ENCODE data around the gene BCKDHB.
A peak's percentile ranks its signal among the peaks of the same experiment; 100 is the strongest.

Gene BCKDHB

GRCh38 chr6:80197474-80197873, 91.0 kb downstream of the BCKDHB start:
- TF ChIP-seq CTCF (conservative IDR thresholded peaks at IDR 0.05; ENCODE audit: control insufficient read depth, insufficient read depth, low read depth, low read length) = no peak
- H3K4me3 ChIP-seq (ENCODE audit: control insufficient read depth, low read depth, low read length) = no peak overlapping the region
- peak; percentile 36 for DNase-seq (ENCODE audit: low read depth)

GRCh38 chr6:80197986-80198385, 91.5 kb downstream of the BCKDHB start:
- no peak for TF ChIP-seq CTCF (conservative IDR thresholded peaks at IDR 0.05; ENCODE audit: control insufficient read depth, insufficient read depth, low read depth, low read length)
- H3K4me3 ChIP-seq (ENCODE audit: control insufficient read depth, low read depth, low read length) = no peak overlapping the region
- no peak for DNase-seq (ENCODE audit: low read depth)

GRCh38 chr6:80203283-80203682, 96.8 kb downstream of the BCKDHB start:
- no peak overlapping the region for H3K4me3 ChIP-seq (ENCODE audit: control insufficient read depth, low read depth, low read length)
- TF ChIP-seq CTCF (conservative IDR thresholded peaks at IDR 0.05; ENCODE audit: control insufficient read depth, insufficient read depth, low read depth, low read length) = no peak
- no peak for DNase-seq (ENCODE audit: low read depth)

- DNase-seq (ENCODE audit: low read depth) = no peak
- H3K4me3 ChIP-seq (ENCODE audit: control insufficient read depth, low read depth, low read length) = no peak overlapping the region
- no peak for TF ChIP-seq CTCF (conservative IDR thresholded peaks at IDR 0.05; ENCODE audit: control insufficient read depth, insufficient read depth, low read depth, low read length)
Measured at GRCh38 chr6:80205404-80205803, 98.9 kb downstream of the BCKDHB start.

GRCh38 chr6:80206758-80207157, 100.3 kb downstream of the BCKDHB start:
- no peak for TF ChIP-seq CTCF (conservative IDR thresholded peaks at IDR 0.05; ENCODE audit: control insufficient read depth, insufficient read depth, low read depth, low read length)
- no peak for DNase-seq (ENCODE audit: low read depth)
- H3K4me3 ChIP-seq (ENCODE audit: control insufficient read depth, low read depth, low read length) = no peak overlapping the region

- DNase-seq (ENCODE audit: low read depth) = no peak
- no peak overlapping the region for H3K4me3 ChIP-seq (ENCODE audit: control insufficient read depth, low read depth, low read length)
- TF ChIP-seq CTCF (conservative IDR thresholded peaks at IDR 0.05; ENCODE audit: control insufficient read depth, insufficient read depth, low read depth, low read length) = no peak
Measured at GRCh38 chr6:80209430-80209829, 103.0 kb downstream of the BCKDHB start.

GRCh38 chr6:80210618-80211017, 104.1 kb downstream of the BCKDHB start:
- peak; percentile 48 for DNase-seq (ENCODE audit: low read depth)
- no peak for TF ChIP-seq CTCF (conservative IDR thresholded peaks at IDR 0.05; ENCODE audit: control insufficient read depth, insufficient read depth, low read depth, low read length)
- H3K4me3 ChIP-seq (ENCODE audit: control insufficient read depth, low read depth, low read length) = no peak overlapping the region
